GM12801 (cell line): Measurements from ENCODE around the gene EPC2.

Experiments used
- TF ChIP-seq, protein P1 (sequence below): IDR thresholded peaks from one replicate; pipeline ENCODE4 v1.5.1; 2011; ENCODE audit warnings: control low read depth; ENCODE audit not compliant: insufficient read length; ENCODE audit errors: extremely low read depth

The EPC2 gene, protein sequence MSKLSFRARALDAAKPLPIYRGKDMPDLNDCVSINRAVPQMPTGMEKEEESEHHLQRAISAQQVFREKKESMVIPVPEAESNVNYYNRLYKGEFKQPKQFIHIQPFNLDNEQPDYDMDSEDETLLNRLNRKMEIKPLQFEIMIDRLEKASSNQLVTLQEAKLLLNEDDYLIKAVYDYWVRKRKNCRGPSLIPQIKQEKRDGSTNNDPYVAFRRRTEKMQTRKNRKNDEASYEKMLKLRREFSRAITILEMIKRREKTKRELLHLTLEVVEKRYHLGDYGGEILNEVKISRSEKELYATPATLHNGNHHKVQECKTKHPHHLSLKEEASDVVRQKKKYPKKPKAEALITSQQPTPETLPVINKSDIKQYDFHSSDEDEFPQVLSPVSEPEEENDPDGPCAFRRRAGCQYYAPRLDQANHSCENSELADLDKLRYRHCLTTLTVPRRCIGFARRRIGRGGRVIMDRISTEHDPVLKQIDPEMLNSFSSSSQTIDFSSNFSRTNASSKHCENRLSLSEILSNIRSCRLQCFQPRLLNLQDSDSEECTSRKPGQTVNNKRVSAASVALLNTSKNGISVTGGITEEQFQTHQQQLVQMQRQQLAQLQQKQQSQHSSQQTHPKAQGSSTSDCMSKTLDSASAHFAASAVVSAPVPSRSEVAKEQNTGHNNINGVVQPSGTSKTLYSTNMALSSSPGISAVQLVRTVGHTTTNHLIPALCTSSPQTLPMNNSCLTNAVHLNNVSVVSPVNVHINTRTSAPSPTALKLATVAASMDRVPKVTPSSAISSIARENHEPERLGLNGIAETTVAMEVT

DNA sequence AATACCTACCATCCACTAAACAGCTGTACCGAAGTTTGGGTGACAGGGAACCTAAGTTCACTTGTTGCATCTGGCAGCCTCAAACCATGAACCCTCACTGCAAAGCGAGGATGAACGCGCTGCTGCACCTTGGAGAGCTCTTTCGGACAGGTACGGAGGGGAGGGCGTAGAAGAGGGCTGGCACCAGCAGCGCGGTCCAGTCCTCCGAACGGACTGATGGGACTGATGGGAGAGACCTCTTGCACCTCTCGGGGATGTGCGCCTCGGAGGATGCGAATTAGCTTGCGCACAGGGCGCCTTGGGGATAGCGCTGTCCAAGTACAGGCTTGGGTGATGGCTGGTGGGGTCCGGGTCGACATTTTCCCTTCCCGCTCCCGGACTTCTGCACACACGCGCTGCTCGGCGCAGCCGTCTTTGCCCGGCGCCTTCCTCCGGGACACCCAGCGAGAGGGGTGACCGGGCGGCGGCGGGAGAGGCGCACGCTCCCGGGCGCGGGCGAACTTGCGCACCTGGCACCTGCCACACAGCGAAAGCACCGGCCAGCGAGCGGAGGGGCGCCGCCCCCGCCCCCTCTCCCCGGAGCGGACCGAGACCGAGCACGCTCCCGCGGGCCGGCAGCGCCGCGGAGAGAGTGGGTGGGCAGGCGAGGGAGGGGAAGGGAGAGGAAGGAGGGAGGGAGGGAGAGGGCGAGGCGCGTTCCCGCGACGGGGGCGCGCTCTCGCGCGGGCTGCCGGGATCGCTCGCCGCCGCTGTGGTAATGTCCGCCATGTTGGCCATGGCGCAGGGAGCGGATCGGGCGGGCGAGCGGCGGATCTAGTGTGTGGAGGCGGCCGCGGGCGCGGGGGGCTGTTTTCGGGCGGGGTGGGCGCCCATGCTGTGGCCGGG lies at the start of gene EPC2:
Gene EPC2 (plus strand): TSS at position 754 of the 885 bp plus-strand sequence. CDS start 267 bp downstream, outside the sequence.
- TF ChIP-seq, protein P1, sequence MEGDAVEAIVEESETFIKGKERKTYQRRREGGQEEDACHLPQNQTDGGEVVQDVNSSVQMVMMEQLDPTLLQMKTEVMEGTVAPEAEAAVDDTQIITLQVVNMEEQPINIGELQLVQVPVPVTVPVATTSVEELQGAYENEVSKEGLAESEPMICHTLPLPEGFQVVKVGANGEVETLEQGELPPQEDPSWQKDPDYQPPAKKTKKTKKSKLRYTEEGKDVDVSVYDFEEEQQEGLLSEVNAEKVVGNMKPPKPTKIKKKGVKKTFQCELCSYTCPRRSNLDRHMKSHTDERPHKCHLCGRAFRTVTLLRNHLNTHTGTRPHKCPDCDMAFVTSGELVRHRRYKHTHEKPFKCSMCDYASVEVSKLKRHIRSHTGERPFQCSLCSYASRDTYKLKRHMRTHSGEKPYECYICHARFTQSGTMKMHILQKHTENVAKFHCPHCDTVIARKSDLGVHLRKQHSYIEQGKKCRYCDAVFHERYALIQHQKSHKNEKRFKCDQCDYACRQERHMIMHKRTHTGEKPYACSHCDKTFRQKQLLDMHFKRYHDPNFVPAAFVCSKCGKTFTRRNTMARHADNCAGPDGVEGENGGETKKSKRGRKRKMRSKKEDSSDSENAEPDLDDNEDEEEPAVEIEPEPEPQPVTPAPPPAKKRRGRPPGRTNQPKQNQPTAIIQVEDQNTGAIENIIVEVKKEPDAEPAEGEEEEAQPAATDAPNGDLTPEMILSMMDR, result no peak

DNA sequence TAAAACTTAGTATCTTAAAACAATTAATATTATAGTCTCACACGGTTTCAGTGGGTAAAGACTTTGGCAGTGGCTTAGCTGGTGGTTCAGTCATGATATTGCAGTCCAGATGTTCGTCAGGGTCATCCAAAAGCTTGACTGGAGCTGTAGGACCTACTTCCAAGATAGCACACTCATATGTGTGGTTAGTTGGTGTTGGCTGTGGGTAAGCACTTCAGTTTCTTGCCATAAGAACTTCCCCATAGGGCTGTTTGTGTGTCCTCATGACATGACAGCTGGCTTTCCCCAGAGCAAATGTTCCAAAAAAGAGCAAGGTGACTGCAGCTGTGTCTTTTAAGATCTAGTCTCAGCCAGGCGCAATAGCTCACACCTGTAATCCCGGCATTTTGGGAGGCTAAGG lies 48.5 kb upstream of the EPC2 start:
- TF ChIP-seq, protein P1, result no peak

DNA sequence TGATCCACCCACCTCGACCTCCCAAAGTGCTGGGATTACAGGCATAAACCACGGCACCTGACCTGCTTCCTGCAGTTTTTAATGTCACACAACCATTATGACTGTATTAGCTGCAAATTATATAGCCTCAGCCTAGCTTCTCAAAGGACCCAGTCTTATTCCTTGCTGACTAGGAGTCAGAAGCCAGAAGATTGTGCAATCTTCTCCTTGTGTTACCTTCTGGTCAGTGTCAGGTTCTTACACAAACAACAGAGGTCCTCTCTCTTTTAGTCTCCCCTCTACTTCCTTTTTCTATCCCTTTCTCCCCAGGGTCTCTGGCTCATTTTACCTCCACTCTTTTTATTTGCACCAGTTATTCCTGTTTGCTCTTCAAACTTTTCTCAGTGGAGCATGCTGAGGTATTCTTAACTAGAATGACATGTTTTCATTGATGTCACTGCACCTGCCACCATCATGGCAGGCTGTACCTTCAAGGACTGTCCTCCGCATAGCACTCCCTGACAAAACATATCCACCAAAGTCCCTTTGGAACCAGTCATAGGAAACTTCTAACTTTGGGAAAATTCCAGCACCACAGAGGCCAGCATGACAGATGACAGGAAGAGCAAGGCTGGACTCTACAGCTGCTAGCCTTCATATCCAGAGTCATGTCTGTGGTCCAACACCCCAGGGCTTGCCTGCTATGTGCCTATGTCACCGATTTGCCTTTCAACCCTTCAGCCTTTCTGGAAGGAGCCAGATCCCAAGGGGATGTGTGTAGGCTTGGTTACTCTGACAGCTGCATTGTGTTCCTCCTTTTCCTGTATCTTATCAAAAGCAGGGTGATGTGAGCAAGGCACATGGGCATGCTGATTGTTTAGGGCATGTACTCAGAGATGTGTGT lies 45.2 kb upstream of the EPC2 start:
- TF ChIP-seq, protein P1, result no peak

DNA sequence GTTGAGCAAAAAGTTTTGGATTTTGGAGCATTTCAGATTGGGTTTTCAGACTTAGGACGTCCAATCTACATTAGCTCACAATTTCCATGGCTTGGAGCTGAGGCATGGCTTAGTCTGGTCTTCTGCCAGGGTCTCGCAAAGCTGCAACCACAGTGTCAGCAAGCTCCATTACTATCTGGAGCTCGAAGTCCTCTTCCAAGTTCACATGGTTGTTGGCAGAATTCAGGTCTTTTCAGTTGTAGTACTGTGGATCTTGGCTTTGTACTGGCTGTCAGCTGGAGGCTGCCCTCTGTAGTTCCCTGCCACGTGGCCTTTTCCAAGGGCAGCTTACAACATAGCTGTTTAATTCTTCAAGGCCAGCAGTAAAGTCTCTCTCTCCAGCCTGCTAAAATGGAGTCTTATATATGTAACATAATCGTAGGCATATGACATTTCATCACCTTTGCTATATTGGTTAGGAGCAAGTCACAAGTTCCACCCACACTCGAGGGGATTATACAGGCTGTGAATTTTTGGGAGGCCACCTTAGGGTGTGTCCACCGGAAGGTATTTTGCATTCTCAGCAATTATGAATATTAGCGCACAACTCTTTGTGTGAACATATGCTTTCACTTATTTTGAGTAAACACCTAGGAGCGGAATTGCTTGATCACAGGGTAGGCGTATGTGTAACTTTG lies 41.5 kb upstream of the EPC2 start:
- TF ChIP-seq, protein P1, result no peak

DNA sequence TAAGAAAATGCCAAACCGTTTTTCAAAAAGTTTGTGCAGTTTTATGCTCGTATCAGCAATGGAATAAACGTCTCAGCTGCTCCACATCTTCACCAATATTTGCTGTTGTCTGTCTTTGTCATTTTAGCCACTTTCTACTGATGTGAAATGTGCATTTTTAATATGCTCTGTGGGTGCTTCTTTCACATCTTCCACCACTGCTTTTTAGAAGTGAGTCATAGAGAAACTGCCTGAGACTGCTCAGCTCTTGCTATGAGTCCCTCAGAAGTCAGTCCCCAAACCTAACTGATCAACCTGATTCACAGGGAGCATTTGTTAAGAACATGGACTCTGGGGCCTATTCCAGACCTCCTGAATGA lies 41.0 kb upstream of the EPC2 start:
- TF ChIP-seq, protein P1, result no peak

DNA sequence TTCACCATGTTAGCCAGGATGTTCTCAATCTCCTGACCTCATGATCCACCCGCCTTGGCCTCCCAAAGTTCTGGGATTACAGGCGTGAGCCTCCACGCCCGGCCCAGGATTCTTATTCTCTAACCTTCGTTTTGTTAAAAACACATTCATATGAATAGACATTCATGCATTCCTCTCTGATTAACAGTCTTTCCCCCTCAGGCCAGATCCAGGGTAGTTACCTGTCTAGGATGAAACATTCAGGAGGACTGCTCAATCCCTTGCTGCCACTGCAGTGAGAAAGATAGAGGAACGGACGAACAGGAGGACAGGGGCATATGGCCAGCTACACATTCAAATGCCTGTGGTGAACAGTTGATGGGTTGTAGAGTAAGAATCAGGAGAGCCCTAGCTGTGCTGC lies 39.6 kb upstream of the EPC2 start:
- TF ChIP-seq, protein P1, result no peak
